B cell (primary cell): Measurements from ENCODE around the gene CEP350. TPM values are rescaled to one million over a fixed set of nuclear protein-coding genes. Genes with fewer than 3 reads are reported as not detected.

Experiments
- ATAC-seq: fragments of 200-7000 bp; cut with Tn5 transposase; one replicate; pipeline ENCODE4 v1.10.0; 2021; ENCODE audit warnings: low read depth, mild to moderate bottlenecking, moderate number of reproducible peaks, moderate library complexity
- CTCF ChIA-PET: fragments of 350-600 bp; sonication (Branson Sonifier 250); formaldehyde crosslinking; loops from one replicate; lab custom pipeline; 2021; ENCODE audit warnings: antibody characterized with exemption, inconsistent platforms; lab: Charles Lee
- POLR2A ChIA-PET: fragments of 350-600 bp; sonication (Branson Sonifier 250); formaldehyde crosslinking; loops from one replicate; lab custom pipeline; 2021; ENCODE audit warnings: antibody characterized with exemption; lab: Charles Lee
- DNase-seq: peaks from one replicate; pipeline ENCODE4 v3.0.0; 2013
- H2AFZ ChIP-seq: 2 replicates; pipeline ENCODE4 v1.6.1; 2012; ENCODE audit warnings: mild to moderate bottlenecking, low read depth, low read length; ENCODE audit not compliant: insufficient read depth, poor library complexity, severe bottlenecking
- H3K27ac ChIP-seq, 2 donors: 1 replicate in 1 of 2; 2 replicates in 1 of 2; pipeline ENCODE4 v1.5.1; 2012 to 2013; ENCODE audit warnings: low read length in 2 of 2, mild to moderate bottlenecking in 2 of 2, moderate library complexity in 1 of 2
- H3K27me3 ChIP-seq, 4 experiments: fragments of 200-600 bp in 1 of 4; sonication (generic) in 1 of 4; replicated peaks in 1 of 4; 1 replicate in 2 of 4; 2 replicates in 2 of 4; pipeline versions ENCODE4 v1.6.1 to v1.7.0; 2013 to 2016; ENCODE audit warnings: low read length in 3 of 4, mild to moderate bottlenecking in 2 of 4, mixed read lengths in 1 of 4, moderate library complexity in 1 of 4; ENCODE audit not compliant: insufficient read depth in 4 of 4, control insufficient read depth in 3 of 4; ENCODE audit errors: control extremely low read depth in 1 of 4
- H3K36me3 ChIP-seq, 2 experiments: replicated peaks in 1 of 2; 1 replicate in 1 of 2; 2 replicates in 1 of 2; pipeline versions ENCODE4 v1.6.1 to v1.7.1; 2013; ENCODE audit warnings: low read length in 1 of 2; ENCODE audit not compliant: insufficient read depth in 2 of 2, control insufficient read depth in 1 of 2; ENCODE audit errors: control extremely low read depth in 1 of 2, extremely low read depth in 1 of 2
- H3K4me1 ChIP-seq, 2 donors: fragments of 200-600 bp in 1 of 2; sonication (generic) in 1 of 2; 1 replicate in 1 of 2; 2 replicates in 1 of 2; pipeline versions ENCODE4 v1.5.1 to v1.6.1; 2013 to 2017; ENCODE audit warnings: low read length in 2 of 2; ENCODE audit not compliant: control insufficient read depth in 2 of 2, insufficient read depth in 2 of 2
- H3K4me2 ChIP-seq: replicated peaks from 2 replicates; pipeline ENCODE3; 2012; ENCODE audit warnings: mild to moderate bottlenecking, low read depth, low read length; ENCODE audit not compliant: poor library complexity, severe bottlenecking
- H3K4me3 ChIP-seq, 5 experiments: fragments of 200-600 bp in 1 of 5; sonication (generic) in 1 of 5; 1 replicate in 3 of 5; 2 replicates in 2 of 5; pipeline versions ENCODE4 v1.5.1 to v1.7.0; 2011 to 2016; ENCODE audit warnings: low read length in 4 of 5, mild to moderate bottlenecking in 4 of 5, low read depth in 2 of 5, control low read depth in 1 of 5, moderate library complexity in 1 of 5; ENCODE audit not compliant: insufficient read depth in 1 of 5; ENCODE audit errors: control extremely low read depth in 1 of 5, extremely low read depth in 1 of 5
- H3K79me2 ChIP-seq: fragments of 200-600 bp; sonication (generic); one replicate; pipeline ENCODE4 v1.6.0; 2016; ENCODE audit warnings: low read length; ENCODE audit not compliant: control insufficient read depth, insufficient read depth
- H3K9ac ChIP-seq: fragments of 200-600 bp; sonication (generic); 2 replicates; pipeline ENCODE4 v1.6.1; 2017; ENCODE audit warnings: mild to moderate bottlenecking, low read length, moderate library complexity
- H3K9me3 ChIP-seq, 3 donors: one replicate each; pipeline versions ENCODE4 v1.6.1 to v1.7.1; 2013; ENCODE audit warnings: low read length in 2 of 3; ENCODE audit not compliant: control insufficient read depth in 2 of 3, insufficient read depth in 1 of 3; ENCODE audit errors: control extremely low read depth in 1 of 3
- H4K20me1 ChIP-seq: 2 replicates; pipeline ENCODE4 v1.6.0; 2012; ENCODE audit warnings: mild to moderate bottlenecking, low read length; ENCODE audit not compliant: insufficient read depth, control insufficient read depth, poor library complexity, severe bottlenecking
- H3K27ac Mint-ChIP-seq: one replicate; pipeline ENCODE4 v1.8.0; 2021; ENCODE audit warnings: mixed read lengths
- H3K27me3 Mint-ChIP-seq: one replicate; pipeline ENCODE4 v1.8.0; 2021; ENCODE audit warnings: mixed read lengths
- H3K4me1 Mint-ChIP-seq: one replicate; pipeline ENCODE4 v1.8.0; 2021; ENCODE audit warnings: mixed read lengths
- H3K4me3 Mint-ChIP-seq: one replicate; pipeline ENCODE4 v1.8.0; 2021; ENCODE audit warnings: mixed read lengths
- H3K9me3 Mint-ChIP-seq: one replicate; pipeline ENCODE4 v1.8.0; 2022; ENCODE audit warnings: mixed read lengths; ENCODE audit not compliant: insufficient read depth
- EZH2 ChIP-seq: IDR thresholded peaks from 2 replicates; pipeline ENCODE4 v1.6.1; 2012; ENCODE audit warnings: borderline replicate concordance, low read depth, mild to moderate bottlenecking, moderate library complexity, low read length; ENCODE audit not compliant: insufficient read depth, poor library complexity, severe bottlenecking
- WGBS: methylation state at CpG from one replicate; pipeline ENCODE4 v1.1.5; 2013; ENCODE audit warnings: missing lambda C conversion rate; ENCODE audit not compliant: insufficient coverage; 5-methylcytosine and 5-hydroxymethylcytosine counted together
- intact Hi-C: fragments of 100-400 bp; cut with micrococcal nuclease; formaldehyde crosslinking; loops from one replicate; pipeline ENCODE4 v1.10.0; 2022
- polyA plus RNA-seq: library from polyadenylated mRNA; depleted of rRNA; stranded (reverse); fragments of >200 nt; gene quantifications from 2 replicates; pipeline ENCODE4 v1.2.3, GENCODE V29; 2012
- total RNA-seq, 2 donors: library from RNA; stranded (reverse); fragments of 120-200 nt in 1 of 2; gene quantifications; 1 replicate in 1 of 2; 2 replicates in 1 of 2; pipeline versions ENCODE4 v1.2.3 to v1.2.4, GENCODE V29; 2013 to 2022
- TF ChIP-seq, protein P1 (sequence below): fragments of 200-600 bp; IDR thresholded peaks from one replicate; pipeline ENCODE4 v1.8.0; 2022; ENCODE audit warnings: antibody characterized with exemption, mild to moderate bottlenecking

The CEP350 gene
- total and polyA plus RNA-seq, 2 donors (not counting 1 experiment from before 2014, with no cell fraction given), result 7.4 to 92.3 TPM

DNA sequence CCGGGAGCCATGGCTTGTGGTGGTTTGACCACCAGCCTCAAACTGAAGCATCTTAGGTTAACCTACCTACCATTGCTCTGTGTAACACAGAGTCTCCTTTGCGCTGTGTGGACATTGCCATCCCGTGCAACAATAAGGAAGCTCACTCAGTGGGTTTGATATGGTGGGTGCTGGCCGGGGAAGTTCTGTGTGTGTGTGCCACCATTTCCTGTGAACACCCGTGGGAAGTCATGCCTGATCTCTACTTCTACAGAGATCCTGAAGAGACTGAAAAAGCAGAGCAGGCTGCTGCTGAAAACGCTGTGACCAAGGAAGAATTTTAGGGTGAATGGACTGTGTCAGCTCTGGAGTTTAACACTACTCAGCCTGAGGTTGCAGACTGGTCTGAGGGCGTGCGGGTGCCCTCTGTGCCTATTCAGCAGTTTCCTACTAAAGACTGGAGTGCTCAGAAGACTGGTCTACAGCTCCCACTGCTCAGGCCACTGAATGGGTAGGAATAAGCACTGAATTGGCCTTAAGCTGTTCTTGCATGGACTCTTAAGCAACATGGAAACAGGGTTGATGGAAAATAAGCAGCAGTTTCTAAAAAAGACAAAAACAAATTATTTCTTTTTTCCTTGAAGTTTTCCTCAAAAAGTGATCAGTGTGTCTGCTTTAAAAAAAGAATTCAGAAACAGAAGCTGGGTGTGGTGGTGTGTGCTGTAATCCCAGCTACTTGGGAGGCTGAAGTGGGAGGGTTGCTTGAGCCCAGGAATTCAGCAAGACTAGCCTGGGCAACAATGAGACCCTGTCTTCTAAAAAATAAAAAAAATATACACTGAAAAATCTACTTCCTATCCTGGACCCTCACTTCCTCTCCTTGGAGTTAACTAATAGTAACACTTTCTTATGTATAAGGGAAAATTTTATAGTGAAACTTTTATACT is 14.6 kb downstream of the CEP350 start:
- Histone ChIP-seq H4K20me1 (peaks cover 28% of the 10 kb centered on the region), H3K4me2 (peak overlapping the region; percentile 21), H3K79me2 (peaks cover 99% of the 10 kb centered on the region), H3K4me1 (peaks cover 23 to 34% of the 10 kb centered on the region in 2 donors), H3K9ac (no peak overlapping the region), H2AFZ (no peak overlapping the region), H3K9me3 (peaks cover 8 to 10% (median 10%) of the 10 kb centered on the region in 3 donors), H3K36me3 (peaks cover 0 to 5% of the 10 kb centered on the region in 2 experiments), H3K27me3 (no peaks in the 10 kb centered on the region), H3K27ac (peak overlapping the region in 1 of 2 donors; percentile 23), H3K4me3 (no peak overlapping the region)
- 62% methylated on average over 4 of the region's 8 CpGs for WGBS
- DNase-seq (no peak), ATAC-seq (no peak)
- intact Hi-C loops, result no loop called here
- H3K9me3 Mint-ChIP-seq, result no peaks in the 10 kb centered on the region
- peaks cover 58% of the 10 kb centered on the region for H3K4me1 Mint-ChIP-seq
- H3K27ac Mint-ChIP-seq, result peak overlapping the region; percentile 47
- POLR2A ChIA-PET, result no interaction called here
- H3K27me3 Mint-ChIP-seq, result no peaks in the 10 kb centered on the region
- TF ChIP-seq, protein P1, sequence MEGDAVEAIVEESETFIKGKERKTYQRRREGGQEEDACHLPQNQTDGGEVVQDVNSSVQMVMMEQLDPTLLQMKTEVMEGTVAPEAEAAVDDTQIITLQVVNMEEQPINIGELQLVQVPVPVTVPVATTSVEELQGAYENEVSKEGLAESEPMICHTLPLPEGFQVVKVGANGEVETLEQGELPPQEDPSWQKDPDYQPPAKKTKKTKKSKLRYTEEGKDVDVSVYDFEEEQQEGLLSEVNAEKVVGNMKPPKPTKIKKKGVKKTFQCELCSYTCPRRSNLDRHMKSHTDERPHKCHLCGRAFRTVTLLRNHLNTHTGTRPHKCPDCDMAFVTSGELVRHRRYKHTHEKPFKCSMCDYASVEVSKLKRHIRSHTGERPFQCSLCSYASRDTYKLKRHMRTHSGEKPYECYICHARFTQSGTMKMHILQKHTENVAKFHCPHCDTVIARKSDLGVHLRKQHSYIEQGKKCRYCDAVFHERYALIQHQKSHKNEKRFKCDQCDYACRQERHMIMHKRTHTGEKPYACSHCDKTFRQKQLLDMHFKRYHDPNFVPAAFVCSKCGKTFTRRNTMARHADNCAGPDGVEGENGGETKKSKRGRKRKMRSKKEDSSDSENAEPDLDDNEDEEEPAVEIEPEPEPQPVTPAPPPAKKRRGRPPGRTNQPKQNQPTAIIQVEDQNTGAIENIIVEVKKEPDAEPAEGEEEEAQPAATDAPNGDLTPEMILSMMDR, result no peak
- CTCF ChIA-PET, result no interaction called here
- peak overlapping the region; percentile 44 for H3K4me3 Mint-ChIP-seq

DNA sequence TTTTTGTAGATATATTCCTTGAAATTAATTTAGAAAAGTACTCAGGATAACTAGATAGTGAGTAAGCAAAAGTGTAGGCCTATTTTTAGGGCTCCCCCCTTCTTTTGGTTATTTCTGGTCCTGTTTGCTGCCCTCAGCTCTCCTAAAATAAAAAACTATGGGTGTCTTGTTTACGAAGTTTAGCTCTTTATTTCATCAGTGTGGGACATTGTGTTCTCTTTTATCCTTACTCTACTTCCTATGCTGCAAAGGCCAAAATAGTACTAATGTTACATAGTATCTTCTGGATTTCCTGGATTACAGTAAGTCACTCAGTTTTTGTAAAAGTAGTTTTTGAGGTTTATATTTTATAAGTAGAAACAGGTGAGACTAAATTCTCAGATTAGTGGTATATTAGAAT is 15.4 kb downstream of the CEP350 start:
- intact Hi-C loops, result no loop called here
- Histone ChIP-seq H2AFZ (no peak overlapping the region), H3K9ac (no peak overlapping the region), H3K79me2 (peaks cover 99% of the 10 kb centered on the region), H4K20me1 (peaks cover 27% of the 10 kb centered on the region), H3K4me1 (peaks cover 23 to 38% of the 10 kb centered on the region in 2 donors), H3K4me3 (no peak overlapping the region), H3K4me2 (no peak overlapping the region), H3K27me3 (no peaks in the 10 kb centered on the region), H3K9me3 (peaks cover 8 to 10% (median 10%) of the 10 kb centered on the region in 3 donors), H3K36me3 (peaks cover 0 to 5% of the 10 kb centered on the region in 2 experiments), H3K27ac (no peak overlapping the region)
- no peak for DNase-seq
- ATAC-seq, result no peak
- Mint-ChIP-seq H3K9me3 (no peaks in the 10 kb centered on the region), H3K4me3 (no peak overlapping the region), H3K27me3 (no peaks in the 10 kb centered on the region), H3K4me1 (peaks cover 58% of the 10 kb centered on the region), H3K27ac (no peak overlapping the region)
- CTCF ChIA-PET, result no interaction called here
- POLR2A ChIA-PET, result no interaction called here
- no CpG with 5 or more reads among the region's 1 CpG for WGBS
- TF ChIP-seq, protein P1, result no peak
- no peak for TF ChIP-seq EZH2
